ENCODE measurements around the gene BCAS1.

Gene BCAS1

DNA sequence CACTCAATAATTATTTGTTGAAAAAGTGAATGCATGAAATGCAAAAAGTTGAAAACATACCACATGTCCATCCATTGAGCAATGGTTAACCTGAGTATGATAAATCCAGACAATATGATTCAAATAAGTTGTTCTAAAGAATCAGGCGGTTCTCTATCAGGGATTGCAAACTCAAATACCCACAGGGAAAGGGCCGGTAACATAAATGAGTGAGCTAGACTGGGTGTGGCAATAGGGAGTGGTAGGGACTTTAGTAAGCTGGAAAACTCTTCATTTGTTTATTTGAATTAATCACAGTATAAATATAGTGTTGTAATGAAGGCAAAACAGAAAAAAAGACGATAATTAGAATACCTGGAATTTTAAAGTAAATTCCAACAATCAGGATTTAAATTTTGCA, 106.3 kb downstream of the BCAS1 start:
- no peak overlapping the region for H3K27ac ChIP-seq (ENCODE audit: low read depth, low read length, poor library complexity, severe bottlenecking)
- no peaks in the 10 kb centered on the region for H3K9me3 ChIP-seq (ENCODE audit: low read length)
- no peak overlapping the region for H2AFZ ChIP-seq (ENCODE audit: low read length)
- no peak overlapping the region for H3K4me2 ChIP-seq (ENCODE audit: low read length)
- H3K4me1 ChIP-seq (ENCODE audit: insufficient read depth, low read length, severe bottlenecking): no peaks in the 10 kb centered on the region
- H3F3A ChIP-seq (ENCODE audit: insufficient read depth, low read length): no peaks in the 10 kb centered on the region
- no peaks in the 10 kb centered on the region for H3K27me3 ChIP-seq (ENCODE audit: insufficient read depth, low read length)
- H3K4me3 ChIP-seq (ENCODE audit: low read depth, low read length, poor library complexity, severe bottlenecking): no peak overlapping the region
- no peaks in the 10 kb centered on the region for H4K20me1 ChIP-seq (ENCODE audit: insufficient read depth, low read length)
- H3K9ac ChIP-seq (ENCODE audit: low read length): no peak overlapping the region
- TF ChIP-seq CTCF (IDR thresholded peaks at IDR 0.05; ENCODE audit: low read length) (no peak), EZH2 (IDR thresholded peaks at IDR 0.05; ENCODE audit: borderline replicate concordance, low read length) (no peak)
- no peaks in the 10 kb centered on the region for H3K36me3 ChIP-seq (ENCODE audit: insufficient read depth, low read length)
- H3K9me2 ChIP-seq (ENCODE audit: low read depth, low read length): no peaks in the 10 kb centered on the region
- no peaks in the 10 kb centered on the region for H3K79me2 ChIP-seq (ENCODE audit: insufficient read depth, low read length)

DNA sequence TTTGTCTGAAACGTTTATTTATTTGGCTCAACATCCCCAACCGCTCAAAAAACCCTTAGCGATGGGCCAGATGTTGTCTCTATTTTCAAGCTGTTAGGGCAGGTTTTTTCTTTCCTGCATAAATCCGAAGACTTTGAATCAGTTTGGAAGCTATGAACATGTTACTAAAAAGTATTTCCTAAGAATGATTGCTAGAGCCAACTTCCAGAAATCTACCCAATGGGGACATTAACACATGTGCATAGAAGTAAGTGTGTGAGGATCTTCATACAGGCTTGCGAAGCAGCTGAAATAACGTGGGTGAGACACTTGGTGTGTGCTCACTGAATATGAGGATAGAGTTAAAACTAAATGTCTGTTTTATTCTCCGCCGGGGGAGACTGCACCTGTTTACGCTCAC, 106.8 kb downstream of the BCAS1 start:
- Histone ChIP-seq H3K4me3 (ENCODE audit: low read depth, low read length, poor library complexity, severe bottlenecking) (no peak overlapping the region), H3K79me2 (ENCODE audit: insufficient read depth, low read length) (no peaks in the 10 kb centered on the region), H3K27me3 (ENCODE audit: insufficient read depth, low read length) (no peaks in the 10 kb centered on the region), H3K27ac (ENCODE audit: low read depth, low read length, poor library complexity, severe bottlenecking) (no peak overlapping the region), H3K9me3 (ENCODE audit: low read length) (no peaks in the 10 kb centered on the region), H3K4me1 (ENCODE audit: insufficient read depth, low read length, severe bottlenecking) (no peaks in the 10 kb centered on the region), H3F3A (ENCODE audit: insufficient read depth, low read length) (no peaks in the 10 kb centered on the region), H3K36me3 (ENCODE audit: insufficient read depth, low read length) (no peaks in the 10 kb centered on the region), H3K9me2 (ENCODE audit: low read depth, low read length) (no peaks in the 10 kb centered on the region), H3K9ac (ENCODE audit: low read length) (no peak overlapping the region), H3K4me2 (ENCODE audit: low read length) (no peak overlapping the region), H2AFZ (ENCODE audit: low read length) (no peak overlapping the region), H4K20me1 (ENCODE audit: insufficient read depth, low read length) (no peaks in the 10 kb centered on the region)
- TF ChIP-seq CTCF (IDR thresholded peaks at IDR 0.05; ENCODE audit: low read length) (no peak), EZH2 (IDR thresholded peaks at IDR 0.05; ENCODE audit: borderline replicate concordance, low read length) (no peak)

DNA sequence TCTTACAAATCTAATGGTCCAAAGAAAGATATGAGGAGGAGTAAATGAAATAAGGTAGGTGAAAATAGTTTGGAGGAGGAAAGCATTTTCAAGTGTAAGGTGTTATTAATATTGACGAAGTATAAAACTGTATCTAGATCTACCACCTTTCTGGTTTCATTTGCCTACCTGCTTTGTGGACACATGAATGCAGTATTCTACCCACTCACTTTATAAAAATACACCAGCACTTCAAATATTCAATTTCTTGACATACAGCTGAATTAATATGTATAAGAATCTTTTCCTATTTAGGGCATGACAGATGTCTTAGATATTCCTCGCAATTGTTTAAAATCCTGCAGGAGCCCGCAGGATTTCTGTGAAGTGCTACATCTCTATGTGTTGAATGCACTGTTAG, 108.0 kb downstream of the BCAS1 start:
- TF ChIP-seq CTCF (IDR thresholded peaks at IDR 0.05; ENCODE audit: low read length): no peak
- TF ChIP-seq EZH2 (IDR thresholded peaks at IDR 0.05; ENCODE audit: borderline replicate concordance, low read length): no peak
- no peaks in the 10 kb centered on the region for H3K9me2 ChIP-seq (ENCODE audit: low read depth, low read length)
- no peak overlapping the region for H3K9ac ChIP-seq (ENCODE audit: low read length)
- no peaks in the 10 kb centered on the region for H3K9me3 ChIP-seq (ENCODE audit: low read length)
- H3F3A ChIP-seq (ENCODE audit: insufficient read depth, low read length): no peaks in the 10 kb centered on the region
- H3K4me2 ChIP-seq (ENCODE audit: low read length): no peak overlapping the region
- no peaks in the 10 kb centered on the region for H3K36me3 ChIP-seq (ENCODE audit: insufficient read depth, low read length)
- H3K4me3 ChIP-seq (ENCODE audit: low read depth, low read length, poor library complexity, severe bottlenecking): no peak overlapping the region
- H3K4me1 ChIP-seq (ENCODE audit: insufficient read depth, low read length, severe bottlenecking): no peaks in the 10 kb centered on the region
- H3K27me3 ChIP-seq (ENCODE audit: insufficient read depth, low read length): no peaks in the 10 kb centered on the region
- no peak overlapping the region for H2AFZ ChIP-seq (ENCODE audit: low read length)
- no peaks in the 10 kb centered on the region for H4K20me1 ChIP-seq (ENCODE audit: insufficient read depth, low read length)
- no peak overlapping the region for H3K27ac ChIP-seq (ENCODE audit: low read depth, low read length, poor library complexity, severe bottlenecking)
- no peaks in the 10 kb centered on the region for H3K79me2 ChIP-seq (ENCODE audit: insufficient read depth, low read length)
